GM23338 (cell line): ENCODE results near the gene C1QTNF2. TPM values are rescaled to one million over a fixed set of nuclear protein-coding genes. Genes with fewer than 3 reads are reported as not detected.

ENCODE experiments used
- ATAC-seq: fragments of 200-7000 bp; cut with Tn5 transposase; 3 replicates; pipeline ENCODE4 v1.9.1; 2020
- DNase-seq: peaks from one replicate; pipeline ENCODE4 v3.0.0-alpha.2; 2015; ENCODE audit warnings: low spot score
- H2AFZ ChIP-seq: fragments of 200-600 bp; sonication (generic); 2 replicates; pipeline ENCODE4 v1.8.0; 2016; ENCODE audit warnings: antibody characterized with exemption, mild to moderate bottlenecking, moderate library complexity
- H3F3A ChIP-seq: fragments of 200-600 bp; sonication (generic); replicated peaks from 2 replicates; pipeline ENCODE4 v1.8.0; 2017; ENCODE audit warnings: antibody characterized with exemption, mixed run types, low read depth
- H3K27ac ChIP-seq: fragments of 200-600 bp; sonication (generic); 2 replicates; pipeline ENCODE4 v1.6.1; 2016; ENCODE audit warnings: low read depth
- H3K27me3 ChIP-seq: fragments of 200-600 bp; sonication (generic); 2 replicates; pipeline ENCODE4 v1.8.0; 2016; ENCODE audit warnings: mild to moderate bottlenecking, mixed run types, moderate library complexity; ENCODE audit not compliant: insufficient read depth
- H3K36me3 ChIP-seq: fragments of 200-600 bp; sonication (generic); 2 replicates; pipeline ENCODE4 v1.8.0; 2016; ENCODE audit warnings: mild to moderate bottlenecking; ENCODE audit not compliant: insufficient read depth
- H3K4me1 ChIP-seq: fragments of 200-600 bp; sonication (generic); 2 replicates; pipeline ENCODE4 v1.8.0; 2016; ENCODE audit warnings: mild to moderate bottlenecking, moderate library complexity; ENCODE audit not compliant: insufficient read depth
- H3K4me2 ChIP-seq: fragments of 200-600 bp; sonication (generic); 2 replicates; pipeline ENCODE4 v1.7.1; 2017; ENCODE audit warnings: mixed run types
- H3K4me3 ChIP-seq: fragments of 200-600 bp; sonication (generic); 2 replicates; pipeline ENCODE4 v1.6.1; 2016; ENCODE audit warnings: mixed run types
- H3K79me2 ChIP-seq: fragments of 200-600 bp; sonication (generic); replicated peaks from 2 replicates; pipeline ENCODE4 v1.8.0; 2017; ENCODE audit warnings: mild to moderate bottlenecking; ENCODE audit not compliant: insufficient read depth
- H3K9me2 ChIP-seq: fragments of 200-600 bp; sonication (generic); 2 replicates; pipeline ENCODE4 v1.8.0; 2017; ENCODE audit not compliant: insufficient read depth
- H4K20me1 ChIP-seq: fragments of 200-600 bp; sonication (generic); replicated peaks from 2 replicates; pipeline ENCODE4 v1.8.0; 2017; ENCODE audit warnings: mild to moderate bottlenecking; ENCODE audit not compliant: insufficient read depth
- H3K27ac Mint-ChIP-seq: 2 replicates; pipeline ENCODE4 v1.8.0; 2020; ENCODE audit warnings: inconsistent platforms, mild to moderate bottlenecking, moderate library complexity, mixed read lengths
- H3K27me3 Mint-ChIP-seq: 3 replicates; pipeline ENCODE4 v1.8.0; 2022; ENCODE audit warnings: low read depth, mild to moderate bottlenecking, moderate library complexity, mixed read lengths, inconsistent platforms; ENCODE audit not compliant: insufficient read depth, poor library complexity
- H3K36me3 Mint-ChIP-seq: 3 replicates; pipeline ENCODE4 v1.8.0; 2021; ENCODE audit warnings: low read depth, mild to moderate bottlenecking, inconsistent platforms, moderate library complexity, mixed read lengths
- H3K4me1 Mint-ChIP-seq: 3 replicates; pipeline ENCODE4 v1.8.0; 2020; ENCODE audit warnings: mild to moderate bottlenecking, inconsistent platforms, mixed read lengths
- H3K4me3 Mint-ChIP-seq: 3 replicates; pipeline ENCODE4 v1.8.0; 2021; ENCODE audit warnings: moderate library complexity, mild to moderate bottlenecking, inconsistent platforms, mixed read lengths
- H3K9me3 Mint-ChIP-seq: 3 replicates; pipeline ENCODE4 v1.8.0; 2020; ENCODE audit warnings: moderate library complexity, mild to moderate bottlenecking, inconsistent platforms, mixed read lengths
- CTCF ChIP-seq, 2 experiments: fragments of 200-600 bp in 1 of 2; sonication (generic) in 1 of 2; conservative IDR thresholded peaks; 2 replicates each; pipeline versions ENCODE4 v1.5.1 to v1.6.1; 2016 to 2017; ENCODE audit warnings: antibody characterized with exemption in 2 of 2, low read depth in 2 of 2, mild to moderate bottlenecking in 2 of 2, moderate library complexity in 1 of 2
- EZH2 ChIP-seq: fragments of 200-600 bp; sonication (generic); IDR thresholded peaks from one replicate; pipeline ENCODE4 v1.8.0; 2017; ENCODE audit warnings: antibody characterized with exemption, mild to moderate bottlenecking, low read depth; ENCODE audit not compliant: unreplicated experiment
- JUNB ChIP-seq: IDR thresholded peaks from one replicate; pipeline ENCODE4 v1.6.1; 2016; ENCODE audit warnings: antibody characterized with exemption; ENCODE audit not compliant: unreplicated experiment
- NANOG ChIP-seq: IDR thresholded peaks from 2 replicates; pipeline ENCODE4 v1.6.1; 2016; ENCODE audit warnings: antibody characterized with exemption, borderline replicate concordance
- REST ChIP-seq: IDR thresholded peaks from one replicate; pipeline ENCODE4 v1.6.1; 2018; ENCODE audit warnings: antibody characterized with exemption; ENCODE audit not compliant: unreplicated experiment
- STAT1 ChIP-seq: IDR thresholded peaks from one replicate; pipeline ENCODE4 v1.6.1; 2016; ENCODE audit warnings: antibody characterized with exemption; ENCODE audit not compliant: unreplicated experiment
- ZNF114 ChIP-seq: fragments of 250-450 bp; sonication (Bioruptor Pico); IDR thresholded peaks from 2 replicates; pipeline ENCODE4 v1.5.0; 2020; ENCODE audit warnings: mild to moderate bottlenecking, moderate library complexity
- ZNF331 ChIP-seq: fragments of 250-450 bp; sonication (Bioruptor Pico); IDR thresholded peaks from 2 replicates; pipeline ENCODE4 v1.5.0; 2020; ENCODE audit warnings: low read depth, mild to moderate bottlenecking, moderate library complexity
- polyA plus RNA-seq: library from polyadenylated mRNA; unstranded; fragments of >200 nt; fragmentation: Nextera tagmentation; extraction: Ambion mirVana; gene quantifications from 2 replicates; pipeline ENCODE4 v1.2.1, GENCODE V29; 2016
- total RNA-seq: library from RNA; depleted of rRNA; stranded (reverse); fragments of >200 nt; shearing (Covaris generic); gene quantifications from 2 replicates; pipeline ENCODE4 v1.2.3, GENCODE V29; 2014

Gene C1QTNF2
- total and polyA plus RNA-seq, 2 experiments from 2014 or later, result 0.56 to 0.92 TPM

GRCh38 chr5:160384681-160385080 lies 14.3 kb upstream of the C1QTNF2 start:
- Histone ChIP-seq H3K27me3 (no peaks in the 10 kb centered on the region), H3K36me3 (no peaks in the 10 kb centered on the region), H3K79me2 (no peaks in the 10 kb centered on the region), H2AFZ (no peak overlapping the region), H3K9me2 (no peaks in the 10 kb centered on the region; the same call in 1 of the 2 replicates), H4K20me1 (no peaks in the 10 kb centered on the region), H3K4me1 (peaks cover 3% of the 10 kb centered on the region; the same call in 1 of the 2 replicates), H3K4me3 (no peak overlapping the region), H3F3A (no peaks in the 10 kb centered on the region), H3K27ac (no peak overlapping the region), H3K4me2 (no peak overlapping the region)
- Mint-ChIP-seq H3K4me1 (peaks cover 6% of the 10 kb centered on the region; the same call in 2 of the 3 replicates), H3K27me3 (peaks cover 2% of the 10 kb centered on the region), H3K9me3 (peaks cover 17% of the 10 kb centered on the region; the same call in 2 of the 3 replicates), H3K4me3 (no peak overlapping the region), H3K36me3 (peaks cover 16% of the 10 kb centered on the region; the same call in 2 of the 3 replicates), H3K27ac (no peak overlapping the region)
- ATAC-seq, result no peak
- TF ChIP-seq ZNF331 (no peak), CTCF (conservative IDR thresholded peaks at IDR 0.05; ENCODE audit: low read depth in 2 of 2) (no peak), STAT1 (no peak), REST (no peak), ZNF114 (CRISPR knock-in tag) (no peak), JUNB (no peak), EZH2 (no peak), NANOG (no peak)
- no peak for DNase-seq

GRCh38 chr5:160382346-160382745 lies 11.9 kb upstream of the C1QTNF2 start:
- Histone ChIP-seq H2AFZ (no peak overlapping the region), H3K79me2 (no peaks in the 10 kb centered on the region), H4K20me1 (no peaks in the 10 kb centered on the region), H3K4me3 (no peak overlapping the region), H3K36me3 (no peaks in the 10 kb centered on the region), H3K4me1 (peaks cover 3% of the 10 kb centered on the region; the same call in 1 of the 2 replicates), H3K4me2 (no peak overlapping the region), H3F3A (no peaks in the 10 kb centered on the region), H3K9me2 (no peaks in the 10 kb centered on the region; the same call in 1 of the 2 replicates), H3K27ac (no peak overlapping the region), H3K27me3 (no peaks in the 10 kb centered on the region)
- no peaks in the 10 kb centered on the region for H3K27me3 Mint-ChIP-seq
- H3K27ac Mint-ChIP-seq, result no peak overlapping the region
- H3K4me3 Mint-ChIP-seq, result no peak overlapping the region
- peaks cover 11% of the 10 kb centered on the region; the same call in 2 of the 3 replicates for H3K4me1 Mint-ChIP-seq
- TF ChIP-seq REST, result no peak
- TF ChIP-seq ZNF331, result no peak
- no peak for TF ChIP-seq ZNF114 (CRISPR knock-in tag)
- ATAC-seq (no peak), DNase-seq (no peak)
- peaks cover 3% of the 10 kb centered on the region; the same call in 1 of the 3 replicates for H3K9me3 Mint-ChIP-seq
- H3K36me3 Mint-ChIP-seq, result no peaks in the 10 kb centered on the region
